Right atrium auricular region (tissue), 2 donors: ENCODE measurements around the gene SLC39A7. TPM values are rescaled to one million over a fixed set of nuclear protein-coding genes. Genes with fewer than 3 reads are reported as not detected.

Experiments used
- DNase-seq: peaks from one replicate; pipeline ENCODE4 v3.0.0-alpha.2; 2019; ENCODE audit warnings: low spot score
- H3K27ac ChIP-seq, 2 donors: fragments of 200-600 bp; sonication (generic); 1 replicate in 1 of 2; 2 replicates in 1 of 2; pipeline ENCODE4 v1.5.1; 2016 to 2019
- H3K27me3 ChIP-seq, 2 donors: fragments of 200-600 bp; sonication (generic); one replicate each; pipeline versions ENCODE4 v1.5.1 to v1.6.0; 2017 to 2019
- H3K36me3 ChIP-seq: fragments of 200-600 bp; sonication (generic); one replicate; pipeline ENCODE4 v1.5.1; 2016
- H3K4me1 ChIP-seq, 2 donors: fragments of 200-600 bp; sonication (generic); one replicate each; pipeline versions ENCODE4 v1.5.1 to v1.6.0; 2017 to 2019
- H3K4me3 ChIP-seq, 2 donors: fragments of 200-600 bp; sonication (generic); 1 replicate in 1 of 2; 2 replicates in 1 of 2; pipeline ENCODE4 v1.5.1; 2017 to 2019; ENCODE audit warnings: mild to moderate bottlenecking in 1 of 2, moderate library complexity in 1 of 2
- H3K9me3 ChIP-seq, 2 donors: fragments of 200-600 bp; sonication (generic); one replicate each; pipeline ENCODE4 v1.5.1; 2019
- total RNA-seq, 2 donors: library from RNA; depleted of rRNA; stranded (reverse); fragments of >200 nt; gene quantifications; one replicate each; pipeline ENCODE4 v1.1.0, GENCODE V29; 2016
- TF ChIP-seq, protein P1 (sequence below), 2 donors: fragments of 200-600 bp; sonication (generic); IDR thresholded peaks; one replicate each; pipeline ENCODE4 v1.5.1; 2019; ENCODE audit warnings: antibody characterized with exemption in 2 of 2

Gene SLC39A7
- total RNA-seq, 2 donors from 2014 or later: 67.0 to 70.0 TPM

DNA sequence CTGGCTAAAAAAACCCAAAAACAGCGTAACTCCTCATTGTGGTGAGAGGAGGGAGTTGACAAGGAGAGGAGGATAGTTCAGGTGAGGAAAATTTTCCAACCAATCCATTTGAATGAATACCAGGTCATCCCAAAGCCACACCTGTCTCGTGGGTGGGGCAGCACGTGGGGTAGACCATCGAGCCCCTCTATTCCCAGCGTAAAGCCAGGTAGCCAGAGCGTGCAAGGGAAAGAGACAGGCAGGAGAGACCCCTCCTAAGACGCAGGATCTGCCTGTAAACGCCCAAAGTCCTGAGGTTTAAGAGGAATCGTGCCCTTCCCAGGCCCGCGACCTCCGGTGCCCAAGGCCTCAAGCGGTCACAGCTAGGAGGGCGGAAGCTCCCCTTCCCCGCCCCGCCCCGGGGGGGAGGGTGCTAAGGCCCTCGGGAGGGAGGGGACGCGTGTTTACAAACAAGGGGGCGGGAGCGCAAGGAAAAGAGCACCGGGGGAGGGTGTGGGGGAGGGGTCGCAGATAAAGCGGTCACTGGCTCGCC, 914 bp upstream of the SLC39A7 start:
- peak overlapping the region; percentile 94 to 95 for H3K27ac ChIP-seq
- TF ChIP-seq, protein P1, sequence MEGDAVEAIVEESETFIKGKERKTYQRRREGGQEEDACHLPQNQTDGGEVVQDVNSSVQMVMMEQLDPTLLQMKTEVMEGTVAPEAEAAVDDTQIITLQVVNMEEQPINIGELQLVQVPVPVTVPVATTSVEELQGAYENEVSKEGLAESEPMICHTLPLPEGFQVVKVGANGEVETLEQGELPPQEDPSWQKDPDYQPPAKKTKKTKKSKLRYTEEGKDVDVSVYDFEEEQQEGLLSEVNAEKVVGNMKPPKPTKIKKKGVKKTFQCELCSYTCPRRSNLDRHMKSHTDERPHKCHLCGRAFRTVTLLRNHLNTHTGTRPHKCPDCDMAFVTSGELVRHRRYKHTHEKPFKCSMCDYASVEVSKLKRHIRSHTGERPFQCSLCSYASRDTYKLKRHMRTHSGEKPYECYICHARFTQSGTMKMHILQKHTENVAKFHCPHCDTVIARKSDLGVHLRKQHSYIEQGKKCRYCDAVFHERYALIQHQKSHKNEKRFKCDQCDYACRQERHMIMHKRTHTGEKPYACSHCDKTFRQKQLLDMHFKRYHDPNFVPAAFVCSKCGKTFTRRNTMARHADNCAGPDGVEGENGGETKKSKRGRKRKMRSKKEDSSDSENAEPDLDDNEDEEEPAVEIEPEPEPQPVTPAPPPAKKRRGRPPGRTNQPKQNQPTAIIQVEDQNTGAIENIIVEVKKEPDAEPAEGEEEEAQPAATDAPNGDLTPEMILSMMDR (IDR thresholded peaks at IDR 0.05): no peak
- H3K27me3 ChIP-seq: no peaks in the 10 kb centered on the region
- H3K4me1 ChIP-seq: peaks cover 0 to 59% of the 10 kb centered on the region in 2 donors
- no peaks in the 10 kb centered on the region for H3K9me3 ChIP-seq
- peak; percentile 68 for DNase-seq
- H3K36me3 ChIP-seq: peaks cover 51% of the 10 kb centered on the region
- H3K4me3 ChIP-seq: peak overlapping the region; percentile 58 to 74

DNA sequence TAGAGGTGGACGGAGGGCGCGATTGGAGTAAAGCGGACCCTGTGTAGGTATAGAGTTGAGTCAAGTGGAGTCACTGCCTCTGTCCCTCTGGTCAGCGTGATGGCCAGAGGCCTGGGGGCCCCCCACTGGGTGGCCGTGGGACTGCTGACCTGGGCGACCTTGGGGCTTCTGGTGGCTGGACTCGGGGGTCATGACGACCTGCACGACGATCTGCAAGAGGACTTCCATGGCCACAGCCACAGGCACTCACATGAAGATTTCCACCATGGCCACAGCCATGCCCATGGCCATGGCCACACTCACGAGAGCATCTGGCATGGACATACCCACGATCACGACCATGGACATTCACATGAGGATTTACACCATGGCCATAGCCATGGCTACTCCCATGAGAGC, 479 bp downstream of the SLC39A7 start:
- no peak for DNase-seq
- H3K4me1 ChIP-seq: peaks cover 0 to 67% of the 10 kb centered on the region in 2 donors

DNA sequence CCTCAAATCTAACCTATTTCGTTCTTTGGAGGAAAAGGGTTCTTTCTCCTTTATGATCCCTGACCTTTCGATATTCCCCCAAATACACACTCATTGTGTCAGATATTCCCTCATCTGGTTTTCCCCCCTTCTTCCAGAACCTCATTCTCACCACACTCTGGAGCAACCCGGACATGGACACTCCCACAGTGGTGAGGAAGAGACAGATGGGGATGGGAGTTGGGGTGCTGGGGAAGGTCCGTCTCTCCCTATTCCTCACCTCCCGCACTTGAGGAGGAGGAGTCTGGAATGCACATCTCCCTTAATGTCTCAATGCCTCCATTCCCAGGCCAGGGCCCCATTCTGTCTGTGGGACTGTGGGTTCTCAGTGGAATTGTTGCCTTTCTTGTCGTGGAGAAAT, 1.3 kb downstream of the SLC39A7 start:
- Histone ChIP-seq H3K36me3 (peaks cover 29% of the 10 kb centered on the region), H3K27me3 (no peaks in the 10 kb centered on the region), H3K4me3 (peak overlapping the region; percentile 58 to 74), H3K4me1 (peaks cover 0 to 69% of the 10 kb centered on the region in 2 donors), H3K9me3 (no peaks in the 10 kb centered on the region), H3K27ac (peak overlapping the region; percentile 94 to 95)
- TF ChIP-seq, protein P1 (IDR thresholded peaks at IDR 0.05): no peak
- DNase-seq: no peak

More for the DNA sequence above, 479 bp downstream of the SLC39A7 start:
- TF ChIP-seq, protein P1 (IDR thresholded peaks at IDR 0.05): no peak
- Histone ChIP-seq H3K27me3 (no peaks in the 10 kb centered on the region), H3K36me3 (peaks cover 37% of the 10 kb centered on the region), H3K27ac (peak overlapping the region; percentile 94 to 95), H3K4me3 (peak overlapping the region; percentile 58 to 74), H3K9me3 (no peaks in the 10 kb centered on the region)

DNA sequence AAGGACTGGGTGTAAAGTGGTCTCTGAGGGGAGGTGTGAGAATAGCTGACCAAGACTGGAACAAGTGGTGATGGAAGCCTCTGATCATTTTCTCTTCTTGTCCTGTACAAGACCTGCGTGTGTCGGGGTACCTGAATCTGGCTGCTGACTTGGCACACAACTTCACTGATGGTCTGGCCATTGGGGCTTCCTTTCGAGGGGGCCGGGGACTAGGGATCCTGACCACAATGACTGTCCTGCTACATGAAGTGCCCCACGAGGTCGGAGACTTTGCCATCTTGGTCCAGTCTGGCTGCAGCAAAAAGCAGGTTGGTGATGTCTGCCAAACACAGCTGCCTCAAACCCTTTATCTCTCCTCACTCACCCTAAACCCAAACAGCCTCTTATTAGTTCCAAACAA, 2.1 kb downstream of the SLC39A7 start:
- no peak for DNase-seq
- peaks cover 0 to 69% of the 10 kb centered on the region in 2 donors for H3K4me1 ChIP-seq
- H3K9me3 ChIP-seq: no peaks in the 10 kb centered on the region
- no peak overlapping the region for H3K4me3 ChIP-seq
- TF ChIP-seq, protein P1 (IDR thresholded peaks at IDR 0.05): no peak
- H3K27me3 ChIP-seq: no peaks in the 10 kb centered on the region
- H3K27ac ChIP-seq: no peak overlapping the region
- peaks cover 24% of the 10 kb centered on the region for H3K36me3 ChIP-seq

DNA sequence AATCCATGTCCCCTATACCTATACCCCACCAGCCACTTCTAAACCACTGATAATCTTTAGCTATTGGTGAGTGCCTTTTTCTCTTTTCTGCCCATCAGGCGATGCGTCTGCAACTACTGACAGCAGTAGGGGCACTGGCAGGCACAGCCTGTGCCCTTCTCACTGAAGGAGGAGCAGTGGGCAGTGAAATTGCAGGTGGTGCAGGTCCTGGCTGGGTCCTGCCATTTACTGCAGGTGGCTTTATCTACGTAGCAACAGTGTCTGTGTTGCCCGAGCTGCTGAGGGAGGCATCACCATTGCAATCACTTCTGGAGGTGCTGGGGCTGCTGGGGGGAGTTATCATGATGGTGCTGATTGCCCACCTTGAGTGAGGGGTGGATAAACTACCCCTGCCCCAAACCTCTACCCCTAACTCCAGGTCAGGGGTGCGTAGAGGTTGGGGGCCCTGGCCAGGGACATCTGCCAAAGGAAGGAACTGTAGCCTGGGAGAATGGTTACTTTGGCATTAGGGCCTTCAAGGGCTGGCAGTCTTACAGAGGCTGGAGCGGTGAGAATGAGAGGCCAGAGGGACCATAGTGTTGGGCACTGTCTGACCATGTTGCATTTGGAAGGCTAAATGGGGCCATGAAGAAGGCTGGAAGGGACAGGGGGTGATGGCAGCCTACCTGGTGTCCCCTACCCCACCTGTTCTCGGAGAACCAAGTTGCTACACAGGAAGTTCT, 2.9 kb downstream of the SLC39A7 start:
- no peak for DNase-seq
- peaks cover 0 to 62% of the 10 kb centered on the region in 2 donors for H3K4me1 ChIP-seq

More for the DNA sequence above, 2.9 kb downstream of the SLC39A7 start:
- TF ChIP-seq, protein P1 (IDR thresholded peaks at IDR 0.05): no peak
- H3K27me3 ChIP-seq: no peaks in the 10 kb centered on the region
- H3K36me3 ChIP-seq: peaks cover 24% of the 10 kb centered on the region
- H3K9me3 ChIP-seq: no peaks in the 10 kb centered on the region
- peak overlapping the region in 1 of 2 donors; percentile 66 for H3K4me3 ChIP-seq
- H3K27ac ChIP-seq: no peak overlapping the region
